ENCODE results near the gene XXYLT1.

DNA sequence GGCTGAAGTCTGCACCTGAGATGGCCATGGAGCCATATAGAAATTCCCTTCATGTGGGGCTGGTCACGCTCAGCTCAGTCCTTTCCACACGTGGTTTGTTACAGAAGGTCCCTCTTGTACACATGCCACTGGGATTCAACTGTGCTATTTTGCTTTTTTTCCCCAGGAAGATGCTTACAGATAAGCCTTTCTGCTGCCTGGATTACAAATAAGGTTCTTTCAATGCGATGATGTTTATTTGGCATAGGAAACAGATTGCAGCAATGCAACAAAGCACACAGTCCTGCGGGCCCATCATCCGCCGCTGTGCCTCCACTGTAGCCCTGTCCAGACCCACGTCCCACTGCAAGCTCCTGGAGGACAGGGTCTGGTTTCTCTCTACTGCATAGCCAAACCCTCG, 124.8 kb downstream of the XXYLT1 start:
- no peak for TF ChIP-seq FOXM1 (IDR thresholded peaks at IDR 0.05; ENCODE audit: borderline replicate concordance)
- TF ChIP-seq SUZ12 (IDR thresholded peaks at IDR 0.05): no peak
- TF ChIP-seq TARDBP (IDR thresholded peaks at IDR 0.05): no peak
- TF ChIP-seq SP1 (IDR thresholded peaks at IDR 0.05): no peak
- no peak for TF ChIP-seq ARNT (IDR thresholded peaks at IDR 0.05)
- TF ChIP-seq ELF4 (IDR thresholded peaks at IDR 0.05): no peak
- no peak for TF ChIP-seq ZNF384 (IDR thresholded peaks at IDR 0.05)
- TF ChIP-seq CTBP1 (IDR thresholded peaks at IDR 0.05; ENCODE audit: borderline replicate concordance): no peak
- TF ChIP-seq NFRKB (IDR thresholded peaks at IDR 0.05): no peak
- TF ChIP-seq BHLHE40 (IDR thresholded peaks at IDR 0.05; ENCODE audit: borderline replicate concordance): no peak
- TF ChIP-seq FOXA1 (IDR thresholded peaks at IDR 0.05): no peak
- no peak for TF ChIP-seq HDGF (IDR thresholded peaks at IDR 0.05; ENCODE audit: borderline replicate concordance)
- no peak for TF ChIP-seq L3MBTL2 (conservative IDR thresholded peaks at IDR 0.05)

Measured in HEK293T (cell line).